Activated T-helper 1 cell treated with anti-CD3 and anti-CD28 coated beads, Interleukin-2, amount 50 U/mL, for 16 hours (primary cell): ENCODE measurements around the gene C2orf74.
A peak's percentile ranks its signal among the peaks of the same experiment; 100 is the strongest.
"Not testable (repeated sequence)": the region's sequence is repeated elsewhere in the genome, so short reads cannot be mapped to it uniquely, and the experiment has no call there.

ENCODE experiments used
- DNase-seq, 2 donors: peaks; one replicate each; pipeline ENCODE4 v3.0.0-alpha.2; 2020; ENCODE audit warnings: low read depth in 1 of 2, low spot score in 1 of 2

Gene C2orf74

GRCh38 chr2:61172671-61173070 lies 10.7 kb downstream of the C2orf74 start:
- no peak for DNase-seq

- DNase-seq, result no peak
Measured at GRCh38 chr2:61173116-61173515, 11.1 kb downstream of the C2orf74 start.

GRCh38 chr2:61175036-61175435 lies 13.0 kb downstream of the C2orf74 start:
- no peak for DNase-seq

GRCh38 chr2:61176755-61177726 lies 15.1 kb downstream of the C2orf74 start:
- peak; percentile 86 to 91 for DNase-seq

- no peak for DNase-seq
Measured at GRCh38 chr2:61177727-61178549, 15.9 kb downstream of the C2orf74 start.

- DNase-seq, result no peak
Measured at GRCh38 chr2:61178603-61179545, 16.9 kb downstream of the C2orf74 start.

GRCh38 chr2:61179701-61180639 lies 18.0 kb downstream of the C2orf74 start:
- no peak for DNase-seq

- DNase-seq, result no peak
Measured at GRCh38 chr2:61180686-61181085, 18.7 kb downstream of the C2orf74 start.

- DNase-seq, result no peak
Measured at GRCh38 chr2:61181382-61182058, 19.5 kb downstream of the C2orf74 start.

GRCh38 chr2:61182059-61182383 lies 20.0 kb downstream of the C2orf74 start:
- DNase-seq, result no peak

- no peak for DNase-seq
Measured at GRCh38 chr2:61183795-61184194, 21.8 kb downstream of the C2orf74 start.

GRCh38 chr2:61184263-61184662 lies 22.3 kb downstream of the C2orf74 start:
- no peak for DNase-seq

- no peak for DNase-seq
Measured at GRCh38 chr2:61185231-61185728, 23.3 kb downstream of the C2orf74 start.

GRCh38 chr2:61187085-61187484 lies 25.1 kb downstream of the C2orf74 start:
- DNase-seq, result no peak

GRCh38 chr2:61193670-61194561 lies 31.9 kb downstream of the C2orf74 start:
- DNase-seq, result no peak

- DNase-seq, result not testable (repeated sequence)
Measured at GRCh38 chr2:61194646-61195045, 32.7 kb downstream of the C2orf74 start.

- DNase-seq, result no peak
Measured at GRCh38 chr2:61196671-61197070, 34.7 kb downstream of the C2orf74 start.

- DNase-seq, result no peak
Measured at GRCh38 chr2:61205132-61205531, 43.1 kb downstream of the C2orf74 start.
